Vagina (tissue), 2 donors: ENCODE results near the gene SFI1. TPM values are rescaled to one million over a fixed set of nuclear protein-coding genes. Genes with fewer than 3 reads are reported as not detected.

Experiments
- DNase-seq, 2 donors: peaks; one replicate each; pipeline ENCODE4 v3.0.0-alpha.2; 2017; ENCODE audit errors: extremely low spot score in 2 of 2
- H3K27ac ChIP-seq: fragments of 200-600 bp; sonication (generic); one replicate; pipeline ENCODE4 v1.5.1; 2019
- H3K27me3 ChIP-seq: fragments of 200-600 bp; sonication (generic); one replicate; pipeline ENCODE4 v1.5.1; 2019
- H3K36me3 ChIP-seq, 2 donors: fragments of 200-600 bp; sonication (generic); one replicate each; pipeline ENCODE4 v1.5.1; 2017 to 2019
- H3K4me1 ChIP-seq: fragments of 200-600 bp; sonication (generic); one replicate; pipeline ENCODE4 v1.5.1; 2019
- H3K4me3 ChIP-seq, 2 donors: fragments of 200-600 bp; sonication (generic); 1 replicate in 1 of 2; 2 replicates in 1 of 2; pipeline ENCODE4 v1.5.1; 2016 to 2019
- H3K9me3 ChIP-seq: fragments of 200-600 bp; sonication (generic); one replicate; pipeline ENCODE4 v1.5.1; 2019
- POLR2A ChIP-seq, 2 donors: fragments of 450-650 bp; IDR thresholded peaks; one replicate each; pipeline ENCODE4 v1.6.1; 2017; ENCODE audit warnings: antibody characterized with exemption in 2 of 2, mild to moderate bottlenecking in 2 of 2, moderate library complexity in 2 of 2
- POLR2AphosphoS5 ChIP-seq, 2 donors: sonication (generic); formaldehyde crosslinking; IDR thresholded peaks; one replicate each; pipeline ENCODE4 v1.9.0; 2017; ENCODE audit warnings: antibody characterized with exemption in 2 of 2, mild to moderate bottlenecking in 2 of 2, low read depth in 1 of 2; ENCODE audit not compliant: insufficient read depth in 1 of 2
- intact Hi-C: fragments of 100-400 bp; cut with DNase I; formaldehyde crosslinking; loops from one replicate; pipeline ENCODE4 v1.15.1; 2023
- total RNA-seq: library from RNA; depleted of rRNA; stranded (reverse); fragments of >200 nt; gene quantifications from one replicate; pipeline ENCODE4 v1.2.3, GENCODE V29; 2016
- TF ChIP-seq, protein P1 (sequence below), 3 experiments: fragments of 450-650 bp in 2 of 3; fragments of 200-600 bp in 1 of 3; sonication (generic) in 1 of 3; IDR thresholded peaks; one replicate each; pipeline ENCODE4 v1.5.1; 2017 to 2019; ENCODE audit warnings: antibody characterized with exemption in 3 of 3, mild to moderate bottlenecking in 2 of 3, moderate library complexity in 2 of 3

Gene SFI1
- total RNA-seq, 1 donor from 2014 or later, result 33.6 TPM

DNA sequence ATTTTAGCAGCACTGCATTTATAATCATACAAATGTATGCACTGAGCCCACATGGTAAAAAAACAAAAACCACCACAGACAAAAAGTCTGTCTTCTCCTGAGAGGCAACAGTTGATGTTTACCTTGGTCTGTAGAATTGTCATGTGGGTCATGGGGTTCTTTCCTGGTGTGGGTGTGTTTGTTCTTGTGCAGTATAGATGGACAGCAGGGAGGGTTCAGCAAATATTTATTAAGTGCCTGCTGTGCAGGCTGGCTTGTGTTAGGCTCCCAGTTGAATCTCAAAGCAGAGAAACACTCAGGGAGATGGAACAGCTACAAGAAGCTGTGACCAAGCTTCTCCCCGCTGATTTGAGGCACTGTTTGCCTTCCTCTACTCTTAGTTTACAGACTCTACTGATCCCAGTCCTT lies 83.5 kb downstream of the SFI1 start:
- Histone ChIP-seq H3K4me3 (no peak overlapping the region), H3K36me3 (peaks cover 0 to 10% of the 10 kb centered on the region in 2 donors), H3K27ac (no peak overlapping the region), H3K27me3 (no peaks in the 10 kb centered on the region), H3K4me1 (no peaks in the 10 kb centered on the region), H3K9me3 (no peaks in the 10 kb centered on the region)
- TF ChIP-seq, protein P1, sequence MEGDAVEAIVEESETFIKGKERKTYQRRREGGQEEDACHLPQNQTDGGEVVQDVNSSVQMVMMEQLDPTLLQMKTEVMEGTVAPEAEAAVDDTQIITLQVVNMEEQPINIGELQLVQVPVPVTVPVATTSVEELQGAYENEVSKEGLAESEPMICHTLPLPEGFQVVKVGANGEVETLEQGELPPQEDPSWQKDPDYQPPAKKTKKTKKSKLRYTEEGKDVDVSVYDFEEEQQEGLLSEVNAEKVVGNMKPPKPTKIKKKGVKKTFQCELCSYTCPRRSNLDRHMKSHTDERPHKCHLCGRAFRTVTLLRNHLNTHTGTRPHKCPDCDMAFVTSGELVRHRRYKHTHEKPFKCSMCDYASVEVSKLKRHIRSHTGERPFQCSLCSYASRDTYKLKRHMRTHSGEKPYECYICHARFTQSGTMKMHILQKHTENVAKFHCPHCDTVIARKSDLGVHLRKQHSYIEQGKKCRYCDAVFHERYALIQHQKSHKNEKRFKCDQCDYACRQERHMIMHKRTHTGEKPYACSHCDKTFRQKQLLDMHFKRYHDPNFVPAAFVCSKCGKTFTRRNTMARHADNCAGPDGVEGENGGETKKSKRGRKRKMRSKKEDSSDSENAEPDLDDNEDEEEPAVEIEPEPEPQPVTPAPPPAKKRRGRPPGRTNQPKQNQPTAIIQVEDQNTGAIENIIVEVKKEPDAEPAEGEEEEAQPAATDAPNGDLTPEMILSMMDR (IDR thresholded peaks at IDR 0.05), result no peak
- TF ChIP-seq POLR2A (IDR thresholded peaks at IDR 0.05), result no peak
- no peak for TF ChIP-seq POLR2AphosphoS5 (IDR thresholded peaks at IDR 0.05; ENCODE audit: insufficient read depth in 1 of 2, low read depth in 1 of 2)
- intact Hi-C loops, result no loop called here
- DNase-seq, result no peak

- Histone ChIP-seq H3K27ac (no peak overlapping the region), H3K27me3 (no peaks in the 10 kb centered on the region), H3K4me3 (no peak overlapping the region), H3K9me3 (no peaks in the 10 kb centered on the region), H3K36me3 (peaks cover 0 to 15% of the 10 kb centered on the region in 2 donors), H3K4me1 (no peaks in the 10 kb centered on the region)
- TF ChIP-seq, protein P1 (IDR thresholded peaks at IDR 0.05), result no peak
- TF ChIP-seq POLR2A (IDR thresholded peaks at IDR 0.05) (no peak), POLR2AphosphoS5 (IDR thresholded peaks at IDR 0.05; ENCODE audit: insufficient read depth in 1 of 2, low read depth in 1 of 2) (no peak)
- DNase-seq, result no peak
- intact Hi-C loops, result no loop called here
Measured at GRCh38 chr22:31583861-31584485, 87.6 kb downstream of the SFI1 start.

DNA sequence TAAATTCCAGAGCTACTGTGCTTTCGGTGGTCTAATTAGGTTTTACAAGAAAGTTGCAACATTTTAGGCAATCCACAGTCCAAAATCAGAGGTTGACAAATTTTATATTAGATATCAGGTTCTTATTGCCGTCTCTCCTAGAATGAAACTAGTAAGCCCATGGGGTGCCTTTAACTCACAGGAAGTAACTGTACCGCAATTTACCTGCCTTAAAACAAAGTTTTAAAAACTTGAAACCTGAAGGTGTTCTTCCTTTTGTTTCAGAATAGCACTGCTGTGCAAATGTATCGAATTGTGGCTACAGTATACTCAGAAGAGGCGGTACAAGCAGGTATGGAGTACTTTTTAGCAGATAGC lies 88.4 kb downstream of the SFI1 start:
- TF ChIP-seq, protein P1 (IDR thresholded peaks at IDR 0.05), result no peak
- TF ChIP-seq POLR2A (IDR thresholded peaks at IDR 0.05) (no peak), POLR2AphosphoS5 (IDR thresholded peaks at IDR 0.05; ENCODE audit: insufficient read depth in 1 of 2, low read depth in 1 of 2) (no peak)
- Histone ChIP-seq H3K27me3 (no peaks in the 10 kb centered on the region), H3K4me3 (no peak overlapping the region), H3K36me3 (peaks cover 0 to 15% of the 10 kb centered on the region in 2 donors), H3K27ac (no peak overlapping the region), H3K9me3 (no peaks in the 10 kb centered on the region), H3K4me1 (no peaks in the 10 kb centered on the region)
- DNase-seq, result no peak
- intact Hi-C loops, result no loop called here

GRCh38 chr22:31585161-31585859 lies 89.0 kb downstream of the SFI1 start:
- intact Hi-C loops, result no loop called here
- DNase-seq, result no peak

More at GRCh38 chr22:31585161-31585859, 89.0 kb downstream of the SFI1 start:
- no peaks in the 10 kb centered on the region for H3K27me3 ChIP-seq
- H3K9me3 ChIP-seq, result no peaks in the 10 kb centered on the region
- H3K4me1 ChIP-seq, result no peaks in the 10 kb centered on the region
- H3K4me3 ChIP-seq, result no peak overlapping the region
- peaks cover 0 to 15% of the 10 kb centered on the region in 2 donors for H3K36me3 ChIP-seq
- no peak overlapping the region for H3K27ac ChIP-seq
- TF ChIP-seq, protein P1 (IDR thresholded peaks at IDR 0.05), result no peak
- TF ChIP-seq POLR2AphosphoS5 (IDR thresholded peaks at IDR 0.05; ENCODE audit: insufficient read depth in 1 of 2, low read depth in 1 of 2), result no peak
- TF ChIP-seq POLR2A (IDR thresholded peaks at IDR 0.05), result no peak
